GM12872 (cell line): Measurements from ENCODE around the gene EEF1AKMT3.

ENCODE experiments used
- TF ChIP-seq, protein P1 (sequence below): IDR thresholded peaks from 3 replicates; pipeline ENCODE4 v1.5.1; 2011; ENCODE audit warnings: low read depth, mild to moderate bottlenecking, low read length, moderate library complexity; ENCODE audit not compliant: insufficient read depth

The EEF1AKMT3 gene

GRCh38 chr12:57772429-57773322 is at the start of gene EEF1AKMT3:
EEF1AKMT3 (plus strand) TSS chr12:57772614; CDS start chr12:57772725, 111 bp downstream.
- TF ChIP-seq, protein P1, sequence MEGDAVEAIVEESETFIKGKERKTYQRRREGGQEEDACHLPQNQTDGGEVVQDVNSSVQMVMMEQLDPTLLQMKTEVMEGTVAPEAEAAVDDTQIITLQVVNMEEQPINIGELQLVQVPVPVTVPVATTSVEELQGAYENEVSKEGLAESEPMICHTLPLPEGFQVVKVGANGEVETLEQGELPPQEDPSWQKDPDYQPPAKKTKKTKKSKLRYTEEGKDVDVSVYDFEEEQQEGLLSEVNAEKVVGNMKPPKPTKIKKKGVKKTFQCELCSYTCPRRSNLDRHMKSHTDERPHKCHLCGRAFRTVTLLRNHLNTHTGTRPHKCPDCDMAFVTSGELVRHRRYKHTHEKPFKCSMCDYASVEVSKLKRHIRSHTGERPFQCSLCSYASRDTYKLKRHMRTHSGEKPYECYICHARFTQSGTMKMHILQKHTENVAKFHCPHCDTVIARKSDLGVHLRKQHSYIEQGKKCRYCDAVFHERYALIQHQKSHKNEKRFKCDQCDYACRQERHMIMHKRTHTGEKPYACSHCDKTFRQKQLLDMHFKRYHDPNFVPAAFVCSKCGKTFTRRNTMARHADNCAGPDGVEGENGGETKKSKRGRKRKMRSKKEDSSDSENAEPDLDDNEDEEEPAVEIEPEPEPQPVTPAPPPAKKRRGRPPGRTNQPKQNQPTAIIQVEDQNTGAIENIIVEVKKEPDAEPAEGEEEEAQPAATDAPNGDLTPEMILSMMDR: no peak

- TF ChIP-seq, protein P1: no peak
Observed at GRCh38 chr12:57722716-57723629, 49.4 kb upstream of the EEF1AKMT3 start.

DNA sequence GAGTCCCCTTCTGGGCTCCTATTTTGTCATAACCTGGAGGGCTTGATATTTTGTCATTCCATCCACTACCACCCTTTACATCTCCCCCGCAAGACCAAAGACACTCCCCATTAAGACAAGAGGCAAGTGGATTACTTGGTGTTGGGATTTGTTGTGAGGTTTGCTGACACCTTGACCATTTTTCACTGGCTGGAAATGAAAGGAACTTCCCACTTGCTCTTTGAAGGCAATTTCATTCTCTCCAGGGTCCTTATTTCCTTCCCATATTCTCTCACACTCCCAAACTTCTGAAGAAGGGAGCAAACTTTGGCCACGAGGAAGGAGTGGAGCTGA is 48.8 kb upstream of the EEF1AKMT3 start:
- TF ChIP-seq, protein P1: no peak

DNA sequence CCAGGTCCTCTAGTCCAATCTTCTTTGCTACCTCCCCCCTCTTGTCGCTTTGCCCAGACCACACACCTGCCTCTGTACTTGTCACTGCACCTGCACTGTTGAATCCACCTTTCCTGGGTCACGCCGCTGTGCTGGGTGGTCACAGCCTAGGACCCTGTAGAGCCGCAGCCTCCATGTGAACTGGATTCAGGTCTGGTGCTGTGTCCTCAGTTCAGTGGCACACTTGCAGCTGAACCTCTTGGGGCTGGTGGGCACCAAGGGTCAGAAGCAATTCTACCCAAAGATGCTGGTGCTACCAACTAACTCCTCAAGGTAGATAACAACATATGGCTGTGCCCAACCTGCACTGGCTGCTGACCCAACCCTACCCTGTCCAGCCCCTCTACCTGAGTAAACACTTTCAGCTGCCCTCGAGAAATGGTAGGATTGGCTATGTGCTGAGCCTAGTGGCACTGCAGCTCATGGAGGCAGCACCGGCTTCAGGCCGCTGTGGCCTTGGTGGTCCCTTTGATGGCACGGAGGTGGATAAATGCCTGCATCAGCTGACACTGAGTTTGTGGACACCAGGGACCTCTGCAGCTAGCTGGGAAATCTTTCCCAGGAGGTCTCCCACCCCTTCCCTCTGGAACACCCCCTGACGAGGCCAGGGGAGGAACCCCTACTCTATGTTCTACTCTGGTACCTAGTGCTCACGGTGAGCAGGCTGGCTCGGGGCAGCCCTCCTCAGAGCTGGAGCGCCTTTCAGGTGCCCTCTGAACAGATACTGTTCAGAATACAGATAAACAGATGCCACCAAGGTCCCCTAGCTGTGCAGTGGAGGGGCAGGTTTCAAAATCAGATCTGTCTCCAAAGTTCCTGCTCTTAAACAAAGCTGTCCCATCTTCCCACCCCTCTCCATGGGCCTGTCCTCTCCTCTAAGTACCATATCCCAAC is 48.1 kb upstream of the EEF1AKMT3 start:
- TF ChIP-seq, protein P1: no peak

GRCh38 chr12:57724936-57725740 is 47.3 kb upstream of the EEF1AKMT3 start:
- TF ChIP-seq, protein P1: no peak

GRCh38 chr12:57725851-57726150 is 46.6 kb upstream of the EEF1AKMT3 start:
- TF ChIP-seq, protein P1: no peak
